Neuronal stem cell (in vitro differentiated cells): ENCODE results near the gene PRDM5.

Experiments used
- DNase-seq: peaks from one replicate; pipeline ENCODE4 v3.0.0-alpha.2; 2013; ENCODE audit warnings: low spot score
- H2AFZ ChIP-seq: one replicate; pipeline ENCODE4 v1.6.1; 2013; ENCODE audit warnings: mild to moderate bottlenecking, low read length, inconsistent platforms
- H2AK5ac ChIP-seq: 2 replicates; pipeline ENCODE4 v1.6.1; 2013; ENCODE audit warnings: low read depth, mild to moderate bottlenecking, inconsistent platforms, low read length, moderate library complexity, mixed read lengths
- H2BK120ac ChIP-seq: 2 replicates; pipeline ENCODE4 v1.6.1; 2013; ENCODE audit warnings: low read depth, mild to moderate bottlenecking, inconsistent platforms, low read length, moderate library complexity, mixed read lengths
- H2BK12ac ChIP-seq: one replicate; pipeline ENCODE4 v1.6.1; 2013; ENCODE audit warnings: low read length, inconsistent platforms
- H2BK15ac ChIP-seq: 2 replicates; pipeline ENCODE4 v1.6.1; 2013; ENCODE audit warnings: mild to moderate bottlenecking, low read length, inconsistent platforms, mixed read lengths
- H2BK5ac ChIP-seq: one replicate; pipeline ENCODE4 v1.6.1; 2013; ENCODE audit warnings: inconsistent platforms, mild to moderate bottlenecking, low read length, moderate library complexity
- H3K14ac ChIP-seq: one replicate; pipeline ENCODE4 v1.6.1; 2013; ENCODE audit warnings: low read length, inconsistent platforms
- H3K18ac ChIP-seq: 2 replicates; pipeline ENCODE4 v1.6.1; 2013; ENCODE audit warnings: low read length, inconsistent platforms
- H3K23ac ChIP-seq: 2 replicates; pipeline ENCODE4 v1.6.1; 2013; ENCODE audit warnings: low read depth, mild to moderate bottlenecking, mixed read lengths, low read length, inconsistent platforms; ENCODE audit not compliant: poor library complexity
- H3K27ac ChIP-seq: replicated peaks from 3 replicates; pipeline ENCODE4 v1.5.1; 2013; ENCODE audit warnings: low read length, inconsistent platforms
- H3K27me3 ChIP-seq, 3 experiments: 2 replicates each; pipeline ENCODE4 v1.6.1; 2013; ENCODE audit warnings: low read length in 3 of 3, mild to moderate bottlenecking in 2 of 3, inconsistent platforms in 1 of 3, low read depth in 1 of 3, mixed read lengths in 1 of 3, moderate library complexity in 1 of 3; ENCODE audit not compliant: control insufficient read depth in 3 of 3, insufficient read depth in 3 of 3
- H3K36me3 ChIP-seq, 2 donors: replicated peaks in 1 of 2; 2 replicates each; pipeline ENCODE4 v1.6.1; 2013; ENCODE audit warnings: low read length in 2 of 2; ENCODE audit not compliant: control insufficient read depth in 2 of 2, insufficient read depth in 2 of 2
- H3K4ac ChIP-seq: 2 replicates; pipeline ENCODE4 v1.6.1; 2013; ENCODE audit warnings: inconsistent platforms, mild to moderate bottlenecking, low read length, moderate library complexity
- H3K4me1 ChIP-seq, 2 donors: 1 replicate in 1 of 2; 2 replicates in 1 of 2; pipeline ENCODE4 v1.6.1; 2013; ENCODE audit warnings: low read length in 2 of 2, low read depth in 1 of 2; ENCODE audit not compliant: control insufficient read depth in 2 of 2, insufficient read depth in 1 of 2
- H3K4me2 ChIP-seq: one replicate; pipeline ENCODE4 v1.6.1; 2013; ENCODE audit warnings: mild to moderate bottlenecking, low read length, inconsistent platforms; ENCODE audit not compliant: insufficient read depth, poor library complexity, severe bottlenecking
- H3K4me3 ChIP-seq, 2 donors: 2 replicates each; pipeline ENCODE4 v1.5.1; 2013; ENCODE audit warnings: low read length in 2 of 2, mild to moderate bottlenecking in 2 of 2, inconsistent platforms in 1 of 2, moderate library complexity in 1 of 2
- H3K79me1 ChIP-seq: one replicate; pipeline ENCODE4 v1.6.1; 2013; ENCODE audit warnings: low read depth, mild to moderate bottlenecking, inconsistent platforms, low read length, moderate library complexity
- H3K9ac ChIP-seq: one replicate; pipeline ENCODE4 v1.6.1; 2013; ENCODE audit warnings: mild to moderate bottlenecking, low read depth, low read length, inconsistent platforms; ENCODE audit not compliant: poor library complexity
- H3K9me3 ChIP-seq, 2 donors: replicated peaks in 1 of 2; 2 replicates each; pipeline versions ENCODE3 to v1.6.1; 2013; ENCODE audit warnings: low read length in 2 of 2, mild to moderate bottlenecking in 2 of 2, inconsistent platforms in 1 of 2, low read depth in 1 of 2, mixed read lengths in 1 of 2, moderate library complexity in 1 of 2; ENCODE audit not compliant: control insufficient read depth in 2 of 2, insufficient read depth in 1 of 2
- H4K8ac ChIP-seq: one replicate; pipeline ENCODE4 v1.6.1; 2013; ENCODE audit warnings: low read depth, mild to moderate bottlenecking, inconsistent platforms, low read length, moderate library complexity
- H4K91ac ChIP-seq: one replicate; pipeline ENCODE4 v1.6.1; 2013; ENCODE audit warnings: low read length, low read depth, mild to moderate bottlenecking, inconsistent platforms; ENCODE audit not compliant: poor library complexity
- WGBS, 2 donors: extraction: QIAGEN DNeasy Blood & Tissue Kit; methylation state at CpG; one replicate each; pipeline ENCODE4 v1.1.7; 2013; ENCODE audit warnings: missing lambda C conversion rate in 2 of 2, mixed read lengths in 1 of 2; ENCODE audit not compliant: insufficient read length in 2 of 2, insufficient replicate concordance in 1 of 2; ENCODE audit errors: extremely low coverage in 2 of 2; 5-methylcytosine and 5-hydroxymethylcytosine counted together

The PRDM5 gene

GRCh38 chr4:120920666-120921065 is 1.9 kb downstream of the PRDM5 start:
- Histone ChIP-seq H2BK12ac (no peak overlapping the region), H2AK5ac (no peak overlapping the region), H3K9ac (no peak overlapping the region), H3K27me3 (no peaks in the 10 kb centered on the region), H2BK5ac (no peak overlapping the region), H3K79me1 (no peaks in the 10 kb centered on the region), H3K27ac (no peak overlapping the region), H4K91ac (no peak overlapping the region), H3K14ac (no peak overlapping the region), H2BK120ac (no peak overlapping the region), H3K4ac (no peak overlapping the region), H3K18ac (no peak overlapping the region), H3K9me3 (no peaks in the 10 kb centered on the region), H2AFZ (no peak overlapping the region), H3K23ac (no peak overlapping the region), H3K36me3 (peaks cover 0 to 3% of the 10 kb centered on the region in 2 donors), H3K4me2 (no peak overlapping the region), H3K4me3 (no peak overlapping the region), H4K8ac (no peak overlapping the region), H2BK15ac (no peak overlapping the region), H3K4me1 (peaks cover 13 to 16% of the 10 kb centered on the region in 2 donors)
- no peak for DNase-seq
- WGBS, 2 donors = no CpG with 5 or more reads among the region's 2 CpGs

GRCh38 chr4:120919358-120919757 is 3.2 kb downstream of the PRDM5 start:
- Histone ChIP-seq H3K4me3 (no peak overlapping the region), H3K4ac (no peak overlapping the region)

GRCh38 chr4:120918788-120919187 is 3.7 kb downstream of the PRDM5 start:
- Histone ChIP-seq H2BK120ac (no peak overlapping the region), H3K9me3 (no peaks in the 10 kb centered on the region), H3K4me3 (no peak overlapping the region), H3K18ac (no peak overlapping the region), H4K91ac (no peak overlapping the region), H3K36me3 (peaks cover 0 to 3% of the 10 kb centered on the region in 2 donors), H3K27ac (no peak overlapping the region), H2BK15ac (no peak overlapping the region), H3K23ac (no peak overlapping the region), H3K27me3 (no peaks in the 10 kb centered on the region), H2BK12ac (no peak overlapping the region), H2BK5ac (no peak overlapping the region), H4K8ac (no peak overlapping the region), H2AFZ (no peak overlapping the region), H3K4me2 (no peak overlapping the region), H3K4me1 (peaks cover 21 to 27% of the 10 kb centered on the region in 2 donors), H3K4ac (no peak overlapping the region), H3K9ac (no peak overlapping the region), H3K79me1 (no peaks in the 10 kb centered on the region), H2AK5ac (no peak overlapping the region), H3K14ac (no peak overlapping the region)
- DNase-seq = no peak
- WGBS, 2 donors = no CpG with 5 or more reads among the region's 2 CpGs

More at GRCh38 chr4:120919358-120919757, 3.2 kb downstream of the PRDM5 start:
- Histone ChIP-seq H3K9ac (no peak overlapping the region), H3K36me3 (peaks cover 0 to 3% of the 10 kb centered on the region in 2 donors), H3K4me2 (no peak overlapping the region), H4K91ac (no peak overlapping the region), H3K14ac (no peak overlapping the region), H3K4me1 (peaks cover 21 to 26% of the 10 kb centered on the region in 2 donors), H2AFZ (no peak overlapping the region), H3K23ac (no peak overlapping the region), H3K79me1 (no peaks in the 10 kb centered on the region), H2BK12ac (no peak overlapping the region), H3K18ac (no peak overlapping the region), H2BK120ac (no peak overlapping the region), H3K27me3 (no peaks in the 10 kb centered on the region), H2AK5ac (no peak overlapping the region), H2BK5ac (no peak overlapping the region), H3K9me3 (no peaks in the 10 kb centered on the region), H2BK15ac (no peak overlapping the region), H4K8ac (no peak overlapping the region), H3K27ac (no peak overlapping the region)
- no peak for DNase-seq
- no CpG with 5 or more reads among the region's 1 CpG for WGBS, 2 donors

- Histone ChIP-seq H3K79me1 (no peaks in the 10 kb centered on the region), H3K4me1 (peaks cover 18 to 28% of the 10 kb centered on the region in 2 donors), H3K9ac (no peak overlapping the region), H3K27me3 (no peaks in the 10 kb centered on the region), H3K4me3 (no peak overlapping the region), H2BK120ac (no peak overlapping the region), H3K18ac (no peak overlapping the region), H2AK5ac (no peak overlapping the region), H2BK15ac (no peak overlapping the region), H3K14ac (no peak overlapping the region), H2AFZ (no peak overlapping the region), H4K8ac (no peak overlapping the region), H2BK5ac (no peak overlapping the region), H3K23ac (no peak overlapping the region), H4K91ac (no peak overlapping the region), H3K4me2 (no peak overlapping the region), H3K9me3 (peaks cover 0 to 1% of the 10 kb centered on the region in 2 donors), H2BK12ac (no peak overlapping the region), H3K27ac (no peak overlapping the region), H3K36me3 (peaks cover 0 to 7% of the 10 kb centered on the region in 2 donors), H3K4ac (no peak overlapping the region)
- WGBS, 2 donors = no CpG with 5 or more reads among the region's 2 CpGs
- DNase-seq = no peak
These were observed 4.4 kb downstream of the PRDM5 start for GRCh38 chr4:120918092-120918491.
